ENCODE results near the gene SGPP1. TPM values are rescaled to one million over a fixed set of nuclear protein-coding genes. Genes with fewer than 3 reads are reported as not detected.

Gene SGPP1
- polyA plus RNA-seq, 3 donors: 3.3 to 13.3 (median 7.6) TPM

DNA sequence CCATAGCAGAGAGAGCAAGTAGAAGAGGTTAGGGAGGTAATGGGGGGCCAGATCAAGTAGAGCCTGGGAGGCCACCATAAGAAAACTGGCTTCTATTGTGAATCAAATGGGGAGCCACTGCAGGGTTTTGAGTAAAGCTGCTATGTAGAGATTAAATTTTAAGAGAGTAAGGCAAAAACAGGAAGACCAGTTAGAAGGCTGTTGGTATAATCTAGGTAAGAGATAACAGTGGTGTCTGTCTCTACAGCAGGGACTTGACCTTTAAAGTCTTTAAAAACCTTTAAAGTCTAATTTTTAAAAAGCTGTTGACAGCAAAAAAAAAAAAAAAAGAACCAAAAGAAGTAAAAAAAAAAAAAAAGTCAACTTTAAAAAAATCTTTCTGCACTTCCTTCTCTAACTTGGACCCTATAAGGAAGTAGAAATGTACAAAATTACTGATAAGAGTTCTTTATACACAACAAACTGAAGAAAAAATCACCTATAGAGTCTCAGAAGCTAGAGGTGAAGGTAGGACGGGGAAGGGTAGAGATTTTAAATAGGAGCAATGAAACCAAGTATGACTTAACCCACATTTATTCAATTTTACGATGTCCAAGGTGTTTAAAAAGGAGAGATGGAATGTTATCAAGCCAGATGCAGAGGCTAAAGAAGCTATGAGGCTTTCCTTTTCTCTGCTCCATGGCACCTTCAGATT lies 26.1 kb downstream of the SGPP1 start:
- peaks cover 22% of the 10 kb centered on the region for H3K4me1 Mint-ChIP-seq

DNA sequence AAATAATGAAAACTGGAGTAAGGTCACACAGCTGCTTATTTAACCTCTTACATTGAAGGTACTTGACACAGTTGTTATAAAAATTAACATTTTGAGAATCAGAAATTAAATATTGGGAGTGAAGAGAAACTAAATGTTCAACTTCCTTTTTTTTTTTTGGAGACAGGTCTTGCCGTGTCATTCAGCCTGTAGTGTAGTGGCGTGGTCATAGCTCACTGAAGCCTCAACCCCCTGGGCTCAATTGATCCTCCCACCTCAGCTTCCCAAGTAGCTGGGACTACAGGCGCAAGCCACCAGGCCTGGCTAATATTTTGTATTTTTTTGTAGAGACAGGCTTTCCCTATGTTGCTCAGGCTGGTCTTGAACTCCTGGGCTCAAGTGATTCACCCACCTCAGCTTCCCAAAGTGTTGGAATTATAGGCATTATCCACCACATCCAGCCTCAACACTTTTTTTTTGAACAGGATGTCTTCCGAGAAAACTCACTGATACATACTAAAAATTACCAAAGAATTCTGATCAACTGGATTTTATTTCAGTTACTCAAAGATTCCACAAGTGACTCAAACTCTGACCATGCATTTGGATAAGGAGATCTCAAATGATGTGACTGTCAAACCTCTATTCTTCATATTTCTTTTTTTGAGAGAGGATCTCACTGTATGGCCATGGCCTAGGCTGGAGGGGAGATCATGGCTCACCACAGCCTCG lies 35.4 kb downstream of the SGPP1 start:
- Mint-ChIP-seq H3K4me3 (no peak overlapping the region), H3K36me3 (no peaks in the 10 kb centered on the region), H3K9me3 (no peaks in the 10 kb centered on the region), H3K27me3 (ENCODE audit: low read depth in 3 of 3) (peaks cover 0 to 2% (median 2%) of the 10 kb centered on the region in 3 donors), H3K27ac (peak overlapping the region in 1 of 7 donors; percentile 41), H3K4me1 (peaks cover 4% of the 10 kb centered on the region)
- Histone ChIP-seq H2AFZ (ENCODE audit: insufficient read depth, low read depth, low read length, poor library complexity, severe bottlenecking) (no peak overlapping the region), H3K27ac (ENCODE audit: low read depth in 1 of 2, low read length in 2 of 2) (no peak overlapping the region), H4K20me1 (ENCODE audit: insufficient read depth, low read length) (no peaks in the 10 kb centered on the region), H3K9ac (ENCODE audit: insufficient read depth, low read length, poor library complexity, severe bottlenecking) (no peak overlapping the region), H3K27me3 (ENCODE audit: control insufficient read depth in 2 of 2, insufficient read depth in 2 of 2, low read length in 2 of 2) (no peaks in the 10 kb centered on the region), H3K9me3 (replicated peaks in 1 of 2; ENCODE audit: control insufficient read depth in 1 of 2, insufficient read depth in 1 of 2, low read length in 2 of 2) (no peaks in the 10 kb centered on the region), H3K4me3 (replicated peaks in 1 of 3; ENCODE audit: low read depth in 2 of 3, low read length in 3 of 3) (no peak overlapping the region), H3K4me1 (ENCODE audit: control insufficient read depth in 1 of 2, insufficient read depth in 2 of 2, low read length in 2 of 2) (no peaks in the 10 kb centered on the region), H3K4me2 (replicated peaks; ENCODE audit: extremely low read depth, low read length, poor library complexity, severe bottlenecking) (no peak overlapping the region), H3K79me2 (ENCODE audit: insufficient read depth, low read length) (no peaks in the 10 kb centered on the region), H3K36me3 (replicated peaks in 1 of 2; ENCODE audit: control insufficient read depth in 1 of 2, insufficient read depth in 2 of 2, low read length in 2 of 2) (no peaks in the 10 kb centered on the region)
- intact Hi-C loops (cut with micrococcal nuclease): no loop called here
- TF ChIP-seq, protein P1, sequence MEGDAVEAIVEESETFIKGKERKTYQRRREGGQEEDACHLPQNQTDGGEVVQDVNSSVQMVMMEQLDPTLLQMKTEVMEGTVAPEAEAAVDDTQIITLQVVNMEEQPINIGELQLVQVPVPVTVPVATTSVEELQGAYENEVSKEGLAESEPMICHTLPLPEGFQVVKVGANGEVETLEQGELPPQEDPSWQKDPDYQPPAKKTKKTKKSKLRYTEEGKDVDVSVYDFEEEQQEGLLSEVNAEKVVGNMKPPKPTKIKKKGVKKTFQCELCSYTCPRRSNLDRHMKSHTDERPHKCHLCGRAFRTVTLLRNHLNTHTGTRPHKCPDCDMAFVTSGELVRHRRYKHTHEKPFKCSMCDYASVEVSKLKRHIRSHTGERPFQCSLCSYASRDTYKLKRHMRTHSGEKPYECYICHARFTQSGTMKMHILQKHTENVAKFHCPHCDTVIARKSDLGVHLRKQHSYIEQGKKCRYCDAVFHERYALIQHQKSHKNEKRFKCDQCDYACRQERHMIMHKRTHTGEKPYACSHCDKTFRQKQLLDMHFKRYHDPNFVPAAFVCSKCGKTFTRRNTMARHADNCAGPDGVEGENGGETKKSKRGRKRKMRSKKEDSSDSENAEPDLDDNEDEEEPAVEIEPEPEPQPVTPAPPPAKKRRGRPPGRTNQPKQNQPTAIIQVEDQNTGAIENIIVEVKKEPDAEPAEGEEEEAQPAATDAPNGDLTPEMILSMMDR (IDR thresholded peaks at IDR 0.05): no peak
- DNase-seq: no peak
- no CpG with 5 or more reads among the region's 5 CpGs for WGBS (ENCODE audit: insufficient coverage)

More for the DNA sequence above, 26.1 kb downstream of the SGPP1 start:
- no peaks in the 10 kb centered on the region for H3K79me2 ChIP-seq (ENCODE audit: insufficient read depth, low read length)
- H3K27me3 ChIP-seq (ENCODE audit: control insufficient read depth in 2 of 2, insufficient read depth in 2 of 2, low read length in 2 of 2): no peaks in the 10 kb centered on the region
- TF ChIP-seq, protein P1 (IDR thresholded peaks at IDR 0.05): no peak
- no peak overlapping the region for H2AFZ ChIP-seq (ENCODE audit: insufficient read depth, low read depth, low read length, poor library complexity, severe bottlenecking)
- WGBS (ENCODE audit: insufficient coverage): no CpG with 5 or more reads among the region's 2 CpGs
- no peak overlapping the region for H3K4me3 ChIP-seq (replicated peaks in 1 of 3; ENCODE audit: low read depth in 2 of 3, low read length in 3 of 3)
- no peak overlapping the region for H3K9ac ChIP-seq (ENCODE audit: insufficient read depth, low read length, poor library complexity, severe bottlenecking)
- H3K9me3 ChIP-seq (replicated peaks in 1 of 2; ENCODE audit: control insufficient read depth in 1 of 2, insufficient read depth in 1 of 2, low read length in 2 of 2): no peaks in the 10 kb centered on the region
- H4K20me1 ChIP-seq (ENCODE audit: insufficient read depth, low read length): no peaks in the 10 kb centered on the region
- H3K4me3 Mint-ChIP-seq: peak overlapping the region in 1 of 2 donors; percentile 52
- H3K4me1 ChIP-seq (ENCODE audit: control insufficient read depth in 1 of 2, insufficient read depth in 2 of 2, low read length in 2 of 2): peaks cover 0 to 4% of the 10 kb centered on the region in 2 donors
- DNase-seq: no peak
- no peak overlapping the region for H3K27ac ChIP-seq (ENCODE audit: low read depth in 1 of 2, low read length in 2 of 2)
- H3K27me3 Mint-ChIP-seq (ENCODE audit: low read depth in 3 of 3): peaks cover 0 to 5% (median 2%) of the 10 kb centered on the region in 3 donors
- H3K27ac Mint-ChIP-seq: peak overlapping the region in 1 of 7 donors; percentile 80
- H3K36me3 Mint-ChIP-seq: no peaks in the 10 kb centered on the region
- H3K36me3 ChIP-seq (replicated peaks in 1 of 2; ENCODE audit: control insufficient read depth in 1 of 2, insufficient read depth in 2 of 2, low read length in 2 of 2): no peaks in the 10 kb centered on the region
- no peaks in the 10 kb centered on the region for H3K9me3 Mint-ChIP-seq
- intact Hi-C loops (cut with micrococcal nuclease): no loop called here
- no peak overlapping the region for H3K4me2 ChIP-seq (replicated peaks; ENCODE audit: extremely low read depth, low read length, poor library complexity, severe bottlenecking)

Data from CD14-positive monocyte (primary cell).